NCI-H146 treated with DMSO at 0.1 percent for 48 hours (cell line): Measurements from ENCODE around the gene PLK5.
A peak's percentile ranks its signal among the peaks of the same experiment; 100 is the strongest.
"Not testable (repeated sequence)": the region's sequence is repeated elsewhere in the genome, so short reads cannot be mapped to it uniquely, and the experiment has no call there.

Experiments used
- DNase-seq: peaks from one replicate; lab custom pipeline; 2025; ENCODE audit not compliant: unreplicated experiment; lab: John Stamatoyannopoulos, UW

PLK5 gene, protein sequence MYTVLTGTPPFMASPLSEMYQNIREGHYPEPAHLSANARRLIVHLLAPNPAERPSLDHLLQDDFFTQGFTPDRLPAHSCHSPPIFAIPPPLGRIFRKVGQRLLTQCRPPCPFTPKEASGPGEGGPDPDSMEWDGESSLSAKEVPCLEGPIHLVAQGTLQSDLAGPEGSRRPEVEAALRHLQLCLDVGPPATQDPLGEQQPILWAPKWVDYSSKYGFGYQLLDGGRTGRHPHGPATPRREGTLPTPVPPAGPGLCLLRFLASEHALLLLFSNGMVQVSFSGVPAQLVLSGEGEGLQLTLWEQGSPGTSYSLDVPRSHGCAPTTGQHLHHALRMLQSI

DNA sequence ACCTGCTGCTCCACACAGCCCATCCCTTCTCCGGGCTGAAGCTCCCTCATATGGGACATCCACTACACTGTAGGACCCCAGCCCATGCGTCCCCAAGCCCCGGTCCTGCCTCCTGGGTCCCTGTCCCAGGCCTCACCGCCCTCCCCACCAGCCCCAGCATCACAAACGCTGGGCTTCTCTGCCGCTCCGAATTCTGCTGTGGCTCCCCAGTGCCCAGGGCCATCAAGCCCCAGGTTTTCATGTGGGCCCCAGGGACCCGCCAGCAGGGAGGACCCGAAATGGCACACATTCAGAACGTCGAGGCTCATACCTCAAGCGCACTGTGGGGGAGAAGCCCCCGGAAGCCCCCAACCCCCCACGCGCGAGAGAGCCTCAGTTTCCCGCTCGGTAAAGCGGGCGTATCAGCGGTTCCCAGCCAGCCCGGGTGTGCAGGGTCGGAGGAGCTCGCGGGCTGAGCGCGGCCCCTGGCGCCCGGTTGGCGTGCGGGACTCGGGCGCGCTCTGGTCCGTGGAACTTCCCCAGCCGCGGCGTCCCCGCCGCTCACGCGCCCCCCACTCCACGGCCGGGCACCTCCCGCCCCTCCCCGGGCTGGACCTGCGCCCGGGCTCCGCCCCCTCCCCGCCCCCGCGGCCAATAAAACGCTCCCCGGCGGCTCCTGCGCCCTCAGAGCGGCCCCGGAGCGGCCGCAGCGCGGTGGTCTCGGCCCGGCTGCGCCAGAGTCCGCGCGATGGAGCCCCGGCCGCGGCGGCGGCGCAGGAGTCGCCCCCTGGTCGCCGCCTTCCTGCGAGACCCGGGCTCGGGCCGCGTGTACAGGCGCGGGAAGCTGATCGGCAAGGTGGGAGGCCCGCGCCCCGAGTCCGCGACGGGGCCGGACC, at the start of gene PLK5:
PLK5 (plus strand) TSS at position 666 of the 875 bp plus-strand sequence. CDS start 2,920 bp downstream, outside the sequence.
- DNase-seq = no peak

DNA sequence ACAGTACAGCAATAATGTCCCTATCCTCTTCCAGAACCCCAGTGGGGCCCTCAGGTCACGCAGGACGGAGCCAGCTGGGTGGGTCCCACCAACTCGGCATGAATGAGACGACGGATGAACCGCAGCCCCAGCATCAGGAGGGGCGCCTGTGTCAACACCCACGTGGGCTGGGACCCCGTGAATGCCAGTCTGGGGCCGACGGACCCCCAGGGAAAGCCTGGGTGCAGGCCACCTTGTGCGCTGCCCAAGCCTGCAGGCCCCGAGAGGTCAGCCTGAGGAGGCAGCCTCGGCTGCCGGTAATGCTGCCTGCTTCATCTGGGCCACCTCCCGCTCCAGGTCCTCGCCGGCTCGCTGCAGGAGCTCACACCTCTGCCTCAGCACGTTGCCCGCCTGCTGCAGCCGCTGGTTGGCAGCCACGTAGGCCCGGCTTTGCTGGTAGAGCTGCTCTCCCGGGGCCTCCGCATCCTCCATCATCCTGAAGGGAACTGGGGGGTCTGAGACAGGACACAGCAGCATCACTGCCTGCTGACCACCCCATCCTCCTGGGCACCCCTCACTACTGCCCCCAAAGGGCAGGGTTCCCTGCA, 49.0 kb upstream of the PLK5 start:
- no peak for DNase-seq

DNA sequence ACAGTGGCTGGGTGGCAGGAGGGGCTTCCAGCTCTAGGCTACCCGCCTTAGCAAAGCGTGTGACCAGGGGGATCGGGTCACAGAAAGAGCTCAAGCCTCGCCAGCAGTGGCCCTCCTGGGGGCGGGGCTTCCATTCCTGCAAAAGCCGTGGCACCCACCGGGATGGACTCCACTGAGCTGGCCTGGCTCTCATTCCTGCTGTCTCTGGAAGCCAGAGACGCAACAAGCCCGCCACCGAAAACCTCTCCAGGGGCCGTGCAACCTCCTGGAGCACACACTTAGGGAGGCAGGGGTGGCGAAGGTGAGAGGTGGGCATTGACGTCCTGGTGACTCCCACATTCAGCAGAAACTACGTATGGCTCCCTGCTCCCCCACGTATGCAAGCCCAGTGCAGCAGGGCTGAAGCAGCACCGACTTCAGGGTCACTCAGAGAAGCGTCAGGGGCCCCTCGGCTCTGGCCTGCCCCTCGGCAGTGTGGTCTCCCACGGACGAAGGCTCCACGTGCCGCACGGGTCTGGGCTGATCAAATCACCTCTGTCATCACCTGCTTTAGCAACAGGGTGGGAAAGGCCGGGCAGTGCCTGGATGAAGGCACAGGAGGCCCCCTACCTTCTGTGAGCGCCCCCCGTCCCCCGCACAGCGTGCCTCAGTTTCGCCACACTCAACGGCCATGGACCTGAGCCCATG, 48.0 kb upstream of the PLK5 start:
- no peak for DNase-seq

DNA sequence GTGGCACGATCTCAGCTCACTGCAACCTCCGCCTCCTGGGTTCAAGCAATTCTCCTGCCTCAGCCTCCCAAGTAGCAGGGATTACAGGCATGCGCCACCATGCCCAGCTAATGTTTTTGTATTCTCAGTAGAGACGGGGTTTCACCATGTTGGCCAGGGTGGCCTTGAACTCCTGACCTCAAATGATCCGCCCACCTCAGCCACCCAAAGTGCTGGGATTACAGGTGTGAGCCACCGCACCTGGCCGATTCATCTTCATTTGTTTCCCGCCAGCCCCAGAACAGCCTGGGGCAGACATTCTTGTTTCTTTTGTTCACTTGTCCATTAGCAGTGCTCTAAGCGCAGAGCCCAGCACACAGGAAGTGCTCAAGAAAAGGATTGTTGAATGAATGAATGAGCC, 46.8 kb upstream of the PLK5 start:
- DNase-seq = not testable (repeated sequence)

DNA sequence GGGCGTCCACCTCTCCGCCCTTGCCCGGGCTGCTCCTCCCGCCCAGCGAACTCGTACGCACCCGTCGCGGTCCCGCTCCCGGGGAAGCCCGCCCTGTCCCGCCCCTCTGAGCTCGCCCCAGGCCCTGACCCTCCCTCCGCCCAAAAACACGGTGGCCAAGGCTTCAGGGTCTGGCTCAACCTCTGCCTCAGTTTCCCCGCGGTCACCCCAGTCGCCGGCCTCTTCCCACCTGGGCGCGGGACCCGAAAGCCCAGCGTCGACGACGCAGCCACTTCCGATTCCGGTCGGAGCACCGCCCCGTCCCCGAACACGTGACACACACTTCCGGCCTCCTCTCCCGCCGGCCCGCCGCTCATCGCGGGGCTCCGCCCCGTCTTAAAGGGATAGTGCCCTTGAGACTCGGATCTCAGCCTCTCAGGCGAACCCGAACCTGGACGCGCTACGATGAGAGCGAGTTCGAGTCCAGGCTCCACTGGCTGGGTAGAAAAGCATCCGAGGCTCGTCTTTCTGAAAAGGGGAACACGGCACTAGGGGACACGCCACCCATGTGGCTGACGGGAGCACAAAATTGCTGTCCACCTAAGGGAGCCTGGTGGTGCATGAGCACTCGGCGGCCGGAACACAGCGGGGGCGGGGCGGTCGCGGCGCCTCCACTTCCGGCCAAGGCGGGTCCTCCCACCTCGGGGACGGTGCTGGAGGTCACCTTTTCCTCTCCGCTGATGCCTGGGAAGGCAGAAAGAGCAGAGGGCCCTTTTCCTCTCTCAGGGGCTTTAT, 44.8 kb upstream of the PLK5 start, which contains the start of gene C19orf25:
C19orf25 (minus strand) TSS at position 282 of the 774 bp plus-strand sequence. CDS start 312 bp downstream, outside the sequence.
- DNase-seq = peak; percentile 66

DNA sequence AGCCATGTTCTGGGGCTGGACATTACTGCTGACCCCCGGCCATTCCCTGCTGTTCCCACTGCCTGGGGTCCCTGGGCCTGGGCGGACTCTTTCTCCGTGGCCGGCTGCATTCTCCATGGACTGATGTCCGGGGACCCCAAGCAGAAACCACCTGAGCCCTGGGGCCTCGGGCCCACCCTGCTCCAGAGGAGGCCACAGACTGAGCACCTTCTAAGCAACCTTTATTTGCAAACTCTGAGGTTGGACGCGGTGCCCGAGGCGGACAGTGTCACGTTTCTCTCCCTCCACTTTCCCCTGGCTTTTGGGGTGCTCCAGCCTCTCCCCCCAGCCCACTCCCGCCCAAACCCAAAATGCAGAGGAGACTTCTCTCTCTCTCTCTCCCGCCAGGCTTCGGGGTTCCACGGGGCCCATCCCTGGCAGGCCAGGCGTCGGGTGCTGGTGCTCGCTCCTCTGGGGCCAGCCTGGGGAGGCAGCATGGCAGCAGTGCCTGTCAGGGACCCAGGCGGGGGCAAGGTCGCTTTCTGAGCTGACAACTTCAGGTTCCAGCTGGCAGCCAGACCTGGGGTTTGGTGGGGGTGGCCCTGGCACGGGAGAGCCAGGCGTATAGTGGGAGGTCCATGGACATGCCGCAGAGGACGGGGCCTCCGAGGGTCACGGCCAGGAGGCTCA, 42.5 kb upstream of the PLK5 start:
- no peak for DNase-seq

DNA sequence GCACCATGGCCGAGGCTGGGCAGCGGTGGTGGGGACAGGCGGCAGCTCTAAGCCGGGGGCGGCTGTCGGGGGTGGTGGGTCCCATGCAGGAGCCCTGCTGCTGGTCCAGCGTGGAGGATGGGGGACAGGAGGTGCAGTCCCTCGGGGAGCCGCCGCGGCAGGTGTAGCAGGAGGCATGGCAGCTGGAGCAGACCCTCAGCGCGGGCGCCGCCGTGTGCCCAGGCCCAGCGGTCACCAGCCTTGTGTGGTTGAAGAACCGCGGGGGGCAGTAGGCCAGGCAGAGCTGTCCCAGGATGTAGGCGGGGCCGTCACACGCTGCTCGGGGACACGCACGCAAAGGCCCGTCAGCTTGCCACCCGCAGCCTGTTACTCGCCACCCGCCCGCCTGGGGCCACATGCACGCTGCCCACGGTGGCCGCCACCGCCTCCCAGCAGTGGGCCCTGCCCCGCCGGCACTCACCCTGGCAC, 42.0 kb upstream of the PLK5 start:
- no peak for DNase-seq

DNA sequence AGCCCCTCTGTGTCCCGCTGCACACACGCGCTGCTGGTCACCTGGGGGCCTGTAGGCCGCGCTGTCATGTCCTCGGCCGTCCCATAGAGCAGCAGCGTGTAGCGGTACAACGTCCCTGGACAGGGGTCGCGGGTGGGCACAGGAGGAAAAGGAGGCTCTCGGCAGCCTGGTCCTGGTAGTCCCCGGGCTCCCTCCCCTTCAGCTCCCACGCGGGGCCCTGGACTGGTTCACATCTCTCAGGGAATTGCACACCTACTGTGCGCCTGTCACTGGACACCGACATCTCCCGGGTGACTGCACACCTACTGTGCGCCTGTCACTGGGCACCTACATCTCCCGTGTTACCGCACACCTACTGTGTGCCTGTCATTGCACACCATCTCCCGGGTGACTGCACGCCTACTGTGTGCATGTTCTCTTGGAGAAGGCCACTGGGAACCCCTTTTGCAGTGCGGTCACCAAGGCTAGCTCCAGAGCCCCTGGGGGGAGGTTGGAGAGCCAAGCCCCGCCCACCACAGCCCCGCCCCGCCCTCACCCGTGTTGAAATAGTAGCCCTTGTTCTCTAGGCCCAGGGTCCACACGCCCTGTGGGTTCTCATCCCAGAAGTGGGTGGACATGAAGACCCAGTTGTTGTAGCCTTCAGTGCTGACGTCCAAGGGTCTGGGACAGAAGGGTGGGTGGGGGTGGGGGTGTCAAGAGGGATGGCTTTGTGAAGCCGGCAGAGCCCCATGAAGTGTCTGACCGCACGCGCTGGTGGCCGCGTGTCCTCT, 41.3 kb upstream of the PLK5 start:
- no peak for DNase-seq

DNA sequence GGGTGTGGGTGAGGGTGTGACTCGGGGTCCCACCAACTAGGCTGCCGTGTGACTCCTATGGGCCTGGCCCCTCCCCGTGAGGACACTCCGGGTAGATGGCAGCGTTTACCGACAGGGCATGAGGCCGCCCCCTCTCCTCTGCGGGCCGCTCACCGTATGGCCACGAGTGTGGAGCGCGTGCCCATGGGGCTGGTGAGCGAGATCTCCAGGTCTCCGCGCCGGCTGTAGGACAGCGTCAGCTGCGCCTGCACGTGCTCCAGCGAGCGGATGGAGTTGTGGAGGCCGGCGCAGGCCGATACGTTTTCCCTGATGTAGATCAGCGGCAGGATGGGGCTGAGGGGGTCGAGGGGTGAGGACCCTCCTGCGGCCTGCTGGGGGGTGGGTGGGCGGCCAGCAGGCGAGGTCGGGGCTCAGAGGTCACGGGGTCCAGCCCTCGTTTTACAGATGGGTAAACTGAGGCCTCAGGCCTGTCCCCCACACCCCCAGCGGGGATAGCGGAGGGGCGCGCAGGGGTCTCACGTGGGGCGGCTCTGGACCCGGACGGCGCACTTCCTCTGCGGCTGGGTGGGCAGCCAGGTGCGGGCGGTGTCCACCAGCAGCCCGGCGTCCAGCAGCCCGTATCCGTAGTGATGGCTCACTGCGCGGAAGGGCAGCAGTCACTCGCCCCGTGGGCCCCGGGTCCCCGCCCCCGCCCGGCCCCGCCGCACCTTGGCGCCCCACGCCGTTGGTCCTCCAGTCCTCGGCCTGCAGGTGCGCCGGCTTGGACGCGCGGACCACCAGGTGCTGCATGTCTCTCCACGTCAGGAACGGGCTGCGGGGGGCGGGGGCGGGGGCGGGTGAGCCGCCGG, 40.5 kb upstream of the PLK5 start:
- no peak for DNase-seq

DNA sequence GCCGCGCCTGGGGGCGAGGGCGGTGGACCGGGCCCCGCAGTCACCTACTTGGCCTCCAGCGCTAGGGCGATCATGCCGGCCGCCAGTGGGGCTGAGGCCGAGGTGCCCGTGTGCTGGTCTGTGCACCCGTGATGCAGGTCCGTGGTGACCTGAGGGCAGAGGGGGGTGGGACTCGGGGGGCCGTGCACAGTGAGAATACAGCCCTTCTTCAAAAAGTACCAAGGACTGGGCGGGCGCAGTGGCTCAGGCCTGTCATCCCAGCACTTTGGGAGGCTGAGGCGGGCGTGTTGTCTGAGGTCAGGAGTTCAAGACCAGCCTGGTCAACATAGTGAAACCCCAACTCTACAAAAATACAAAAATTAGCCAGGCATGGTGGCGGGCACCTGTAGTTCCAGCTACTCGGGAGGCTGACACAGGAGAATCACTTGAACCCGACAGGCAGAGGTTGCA, 39.9 kb upstream of the PLK5 start:
- no peak for DNase-seq

DNA sequence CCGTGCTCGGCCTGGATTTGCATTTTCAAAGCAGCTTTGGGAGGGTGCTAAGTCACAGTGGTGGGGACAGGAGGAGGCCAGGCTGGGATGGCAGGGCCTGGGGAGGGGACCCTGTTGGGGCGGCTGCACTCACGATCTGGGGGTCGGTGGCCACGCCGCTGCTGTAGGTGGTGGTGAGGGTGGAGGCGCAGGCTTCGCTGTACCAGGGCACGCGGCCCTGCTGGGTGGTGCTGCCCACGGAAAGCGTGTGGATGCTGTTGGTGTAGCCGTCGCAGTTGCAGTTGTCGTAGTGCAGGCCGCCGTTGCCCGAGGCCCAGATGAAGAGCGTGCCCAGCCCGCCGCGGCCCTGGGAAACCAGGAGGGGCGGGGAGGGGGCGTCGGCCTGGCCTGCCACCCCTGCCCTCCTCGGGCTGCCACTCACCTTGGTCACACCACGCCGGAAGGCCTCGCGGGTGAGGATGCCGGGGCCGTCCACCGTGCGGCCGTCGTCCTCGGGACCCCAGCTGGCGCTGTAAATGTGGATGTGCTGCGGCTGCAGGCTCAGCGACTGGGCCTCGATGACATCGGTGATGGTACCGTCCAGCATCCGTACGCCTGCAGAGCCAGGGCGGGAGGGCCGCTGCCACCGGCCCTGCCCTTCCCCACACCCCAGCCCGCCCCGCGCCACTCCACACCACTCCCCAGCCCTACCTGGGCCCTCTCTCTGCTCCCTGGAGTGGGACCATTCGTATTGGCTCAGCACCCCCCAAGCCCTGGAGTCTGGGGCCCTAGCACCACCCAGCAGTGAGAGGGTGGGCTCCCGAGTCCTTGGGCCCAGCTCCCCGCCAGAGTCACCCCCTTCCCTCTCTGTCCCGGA, 36.9 kb upstream of the PLK5 start:
- no peak for DNase-seq

DNA sequence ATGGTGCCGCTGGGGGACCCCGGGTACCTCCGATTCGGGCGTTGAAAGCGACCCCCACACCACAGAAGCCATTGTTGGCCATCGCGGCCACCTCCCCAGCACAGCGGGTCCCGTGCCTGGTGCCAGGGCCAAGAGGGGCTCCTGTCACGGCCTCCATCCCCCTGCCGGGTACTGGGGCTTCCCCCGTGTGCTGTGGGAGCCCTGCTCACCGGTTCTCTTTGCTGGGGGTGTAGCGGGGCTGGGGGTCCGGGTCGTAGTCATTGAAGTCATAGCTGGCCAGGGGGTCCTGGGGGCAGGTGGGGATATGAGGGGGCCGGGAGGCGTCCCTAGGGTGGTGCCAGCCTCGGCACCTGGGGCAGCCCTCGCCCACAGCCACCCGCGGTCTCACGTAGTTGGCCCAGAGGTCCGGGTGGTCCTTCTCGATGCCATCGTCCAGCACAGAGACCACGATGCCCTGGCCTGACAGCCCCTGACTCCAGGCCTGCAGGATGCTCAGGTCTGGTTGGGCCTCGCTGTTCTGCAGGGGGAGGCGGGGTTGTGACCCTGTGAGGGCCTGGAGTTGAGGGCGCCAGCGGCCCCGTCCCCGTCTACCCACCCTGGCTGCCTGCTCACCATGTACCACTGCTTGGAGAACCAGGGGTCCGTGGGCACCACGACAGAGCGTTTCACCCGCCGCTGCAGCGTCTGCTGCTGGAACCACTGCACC, 36.1 kb upstream of the PLK5 start:
- no peak for DNase-seq

DNA sequence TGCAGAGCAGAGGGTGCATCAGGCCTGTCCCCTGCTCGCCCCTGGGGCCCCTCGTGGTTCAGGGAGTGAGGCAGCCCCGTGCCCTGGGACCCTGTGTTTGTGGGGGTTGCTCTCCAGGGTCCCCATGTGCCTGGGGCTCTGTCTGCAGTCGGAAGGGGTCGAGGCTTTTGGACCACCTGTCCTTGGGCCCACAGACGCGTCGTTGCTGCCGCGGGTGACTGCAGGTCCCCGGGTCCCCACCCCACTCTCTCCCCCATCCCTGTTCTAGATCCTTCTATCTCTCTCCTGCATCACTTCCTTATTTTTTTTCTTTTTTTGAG, 35.6 kb upstream of the PLK5 start:
- DNase-seq = no peak

DNA sequence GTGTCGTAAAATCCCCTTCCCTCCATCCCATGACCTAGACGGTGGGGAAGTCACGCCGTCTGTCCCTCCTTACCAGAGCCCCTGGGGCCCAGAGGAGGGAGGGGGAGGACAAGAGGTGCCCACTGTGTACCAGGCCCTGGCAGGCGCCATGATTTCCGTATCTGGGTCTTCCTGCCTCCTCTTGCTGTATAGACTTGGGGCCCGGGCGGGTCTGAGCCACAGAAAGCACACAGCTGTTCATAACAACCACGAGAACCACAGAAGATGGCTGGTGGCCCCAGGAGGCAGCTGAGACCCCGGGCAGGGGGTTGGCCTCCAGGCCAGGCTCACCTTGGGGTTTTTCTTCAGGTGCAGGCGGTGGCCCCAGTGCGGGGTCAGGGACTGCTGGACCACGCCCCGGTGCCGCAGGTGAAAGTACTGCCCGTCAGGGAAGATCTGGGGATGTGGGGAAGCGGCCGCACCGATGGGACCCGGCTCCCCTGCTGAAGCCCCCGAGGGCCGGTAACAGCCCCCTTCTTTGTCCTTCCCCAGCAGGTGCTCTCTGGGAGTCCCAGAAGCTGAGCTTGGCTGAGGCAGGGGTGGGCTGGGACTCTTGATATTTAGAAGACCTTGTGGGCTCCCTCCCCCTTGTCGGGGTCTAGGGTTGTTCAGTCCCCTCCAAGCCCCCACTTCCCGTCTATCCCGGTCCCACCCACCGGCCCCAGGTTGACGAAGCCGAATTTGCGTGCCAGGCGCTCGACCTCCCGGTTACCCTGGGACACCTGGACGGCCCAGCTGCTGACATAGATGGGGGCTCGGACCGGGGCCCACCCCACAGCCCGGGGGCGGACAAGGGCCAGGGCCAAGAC, 34.2 kb upstream of the PLK5 start:
- DNase-seq = no peak

DNA sequence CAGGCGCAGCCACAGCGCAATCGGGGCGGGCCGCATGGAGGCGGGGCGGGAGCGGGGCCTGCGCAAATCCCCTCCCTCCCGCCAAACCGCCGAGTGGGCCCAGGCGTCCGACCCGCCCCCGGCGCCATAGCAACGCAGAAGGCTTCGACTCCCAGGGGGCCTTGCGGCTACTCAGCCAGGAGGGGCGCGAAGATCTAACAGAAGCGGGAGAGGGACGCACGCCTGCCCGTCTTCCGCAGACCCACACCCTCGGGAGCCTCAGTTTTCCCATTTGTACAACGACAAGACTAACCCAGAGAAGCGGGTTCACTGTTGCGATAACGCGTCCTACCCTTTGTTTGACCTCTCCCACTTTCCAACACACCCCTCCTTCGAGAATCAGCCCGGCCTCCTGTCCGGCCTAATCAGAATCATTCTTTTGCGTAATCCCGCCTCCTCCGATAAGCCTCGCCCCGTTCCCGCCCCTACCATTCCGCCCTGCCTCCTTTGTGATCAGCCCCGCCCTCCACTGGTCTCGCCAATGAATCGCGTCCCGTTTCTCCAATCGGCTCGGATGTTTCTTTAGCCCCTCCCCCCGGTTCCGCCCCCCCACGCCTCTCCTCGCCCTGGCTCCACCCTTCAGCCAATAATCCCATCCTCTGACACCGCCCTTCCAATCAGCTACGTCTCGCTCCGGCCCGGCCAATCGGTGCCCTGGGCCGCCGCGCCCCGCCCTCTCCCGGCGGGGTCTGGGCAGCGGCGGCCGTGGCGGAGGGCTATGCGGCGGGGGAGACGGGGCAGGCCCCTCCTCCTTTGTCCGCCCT, 33.4 kb upstream of the PLK5 start, which contains the start of gene PCSK4:
PCSK4 (minus strand) TSS at position 40 of the 803 bp plus-strand sequence; CDS start at position 36, 4 bp downstream.
- peak; percentile 94 for DNase-seq
